ENCODE data around the gene RPS6KB1.

DNA sequence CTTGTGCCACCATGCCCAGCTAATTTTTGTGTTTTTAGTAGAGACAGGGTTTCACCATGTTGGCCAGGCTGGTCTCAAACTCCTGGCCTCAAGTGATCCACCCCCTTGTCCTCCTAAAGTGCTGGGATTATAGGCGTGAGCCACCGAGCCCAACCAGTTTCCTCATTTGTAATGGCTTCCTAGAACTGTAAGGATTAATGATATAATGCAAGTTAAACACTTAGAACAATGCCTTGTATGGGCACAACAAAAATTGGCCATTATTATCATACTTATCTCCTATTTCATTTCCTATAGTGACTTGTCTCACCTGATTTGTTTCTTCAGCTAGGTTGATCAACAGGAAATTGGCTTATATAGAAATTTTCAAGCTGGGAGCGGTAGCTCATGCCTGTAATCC, 14.3 kb upstream of the RPS6KB1 start:
- TF ChIP-seq, protein P1, sequence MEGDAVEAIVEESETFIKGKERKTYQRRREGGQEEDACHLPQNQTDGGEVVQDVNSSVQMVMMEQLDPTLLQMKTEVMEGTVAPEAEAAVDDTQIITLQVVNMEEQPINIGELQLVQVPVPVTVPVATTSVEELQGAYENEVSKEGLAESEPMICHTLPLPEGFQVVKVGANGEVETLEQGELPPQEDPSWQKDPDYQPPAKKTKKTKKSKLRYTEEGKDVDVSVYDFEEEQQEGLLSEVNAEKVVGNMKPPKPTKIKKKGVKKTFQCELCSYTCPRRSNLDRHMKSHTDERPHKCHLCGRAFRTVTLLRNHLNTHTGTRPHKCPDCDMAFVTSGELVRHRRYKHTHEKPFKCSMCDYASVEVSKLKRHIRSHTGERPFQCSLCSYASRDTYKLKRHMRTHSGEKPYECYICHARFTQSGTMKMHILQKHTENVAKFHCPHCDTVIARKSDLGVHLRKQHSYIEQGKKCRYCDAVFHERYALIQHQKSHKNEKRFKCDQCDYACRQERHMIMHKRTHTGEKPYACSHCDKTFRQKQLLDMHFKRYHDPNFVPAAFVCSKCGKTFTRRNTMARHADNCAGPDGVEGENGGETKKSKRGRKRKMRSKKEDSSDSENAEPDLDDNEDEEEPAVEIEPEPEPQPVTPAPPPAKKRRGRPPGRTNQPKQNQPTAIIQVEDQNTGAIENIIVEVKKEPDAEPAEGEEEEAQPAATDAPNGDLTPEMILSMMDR (IDR thresholded peaks at IDR 0.05; ENCODE audit: poor library complexity) = no peak
- TF ChIP-seq EZH2phosphoT487 (IDR thresholded peaks at IDR 0.05; ENCODE audit: low read depth, severe bottlenecking, unreplicated experiment) = no peak
